ENCODE data around the gene SELENOI. TPM values are rescaled to one million over a fixed set of nuclear protein-coding genes. Genes with fewer than 3 reads are reported as not detected.
"Not testable (repeated sequence)": the region's sequence is repeated elsewhere in the genome, so short reads cannot be mapped to it uniquely, and the experiment has no call there.

Gene SELENOI
- total and polyA plus RNA-seq, 12 donors = 1.9 to 45.4 (median 18.7) TPM

- Histone ChIP-seq H3K9me3 (replicated peaks in 1 of 3) (no peaks in the 10 kb centered on the region), H3K27ac (no peak overlapping the region), H3K4me1 (replicated peaks in 1 of 2) (peaks cover 0 to 4% of the 10 kb centered on the region in 2 donors), H3K27me3 (no peaks in the 10 kb centered on the region), H3K36me3 (replicated peaks in 1 of 2) (no peaks in the 10 kb centered on the region), H3K4me3 (no peak overlapping the region)
- 48 to 55% (median 53%) methylated on average over 5 of the region's 5 CpGs for WGBS, 4 donors
- intact Hi-C loops (cut with DNase I) = loop anchor here in 1 of 2 donors (10.0 kb wide), 1 partner anchor 83 kb away; the partner anchor contains the start of genes HADHA and HADHB
- TF ChIP-seq CTCF (IDR thresholded peaks at IDR 0.05) = no peak
- TF ChIP-seq POLR2A (IDR thresholded peaks at IDR 0.05) = no peak
- no peak for DNase-seq
These were observed 18.4 kb upstream of the SELENOI start for GRCh38 chr2:26327291-26328272.

- 82 to 97% (median 93%) methylated on average over 4 of the region's 4 CpGs for WGBS, 4 donors
- not testable (repeated sequence) for DNase-seq; H3K36me3 ChIP-seq (replicated peaks in 1 of 2); H3K27me3 ChIP-seq; H3K27ac ChIP-seq; H3K9me3 ChIP-seq (replicated peaks in 1 of 3); H3K4me1 ChIP-seq (replicated peaks in 1 of 2); H3K4me3 ChIP-seq
- intact Hi-C loops (cut with DNase I) = loop anchor here in 1 of 2 donors (10.0 kb wide), 1 partner anchor 84 kb away; the partner anchor contains the start of genes HADHA and HADHB
These were observed 16.9 kb upstream of the SELENOI start for GRCh38 chr2:26329083-26329482.

GRCh38 chr2:26330114-26330549 is 15.8 kb upstream of the SELENOI start:
- no peak overlapping the region for H3K4me3 ChIP-seq
- peaks cover 0 to 4% of the 10 kb centered on the region in 2 donors for H3K4me1 ChIP-seq (replicated peaks in 1 of 2)
- no peaks in the 10 kb centered on the region for H3K36me3 ChIP-seq (replicated peaks in 1 of 2)
- WGBS, 4 donors = 0 to 1% (median 1%) methylated on average over 7 of the region's 7 CpGs
- H3K9me3 ChIP-seq (replicated peaks in 1 of 3) = no peaks in the 10 kb centered on the region
- DNase-seq = peak; percentile 81 to 97 (median 90)
- peak; percentile 82 to 92 (median 88) for TF ChIP-seq CTCF (IDR thresholded peaks at IDR 0.05)
- no peak for TF ChIP-seq POLR2A (IDR thresholded peaks at IDR 0.05)
- no peaks in the 10 kb centered on the region for H3K27me3 ChIP-seq
- no peak overlapping the region for H3K27ac ChIP-seq
- intact Hi-C loops (cut with DNase I) = no loop called here

- no peaks in the 10 kb centered on the region for H3K36me3 ChIP-seq (replicated peaks in 1 of 2)
- intact Hi-C loops (cut with DNase I) = no loop called here
- H3K4me3 ChIP-seq = no peak overlapping the region
- no peaks in the 10 kb centered on the region for H3K27me3 ChIP-seq
- WGBS, 4 donors = 77 to 84% (median 81%) methylated on average over 3 of the region's 3 CpGs
- H3K9me3 ChIP-seq (replicated peaks in 1 of 3) = no peaks in the 10 kb centered on the region
- no peak for DNase-seq
- peaks cover 0 to 4% of the 10 kb centered on the region in 2 donors for H3K4me1 ChIP-seq (replicated peaks in 1 of 2)
- no peak overlapping the region for H3K27ac ChIP-seq
- TF ChIP-seq CTCF (IDR thresholded peaks at IDR 0.05) = no peak
These were observed 15.3 kb upstream of the SELENOI start for GRCh38 chr2:26330604-26331003.

GRCh38 chr2:26331321-26331720 is 14.6 kb upstream of the SELENOI start:
- H3K4me1 ChIP-seq (replicated peaks in 1 of 2); intact Hi-C loops (cut with DNase I); H3K36me3 ChIP-seq (replicated peaks in 1 of 2); H3K27ac ChIP-seq; DNase-seq; H3K9me3 ChIP-seq (replicated peaks in 1 of 3); H3K27me3 ChIP-seq; H3K4me3 ChIP-seq: not testable (repeated sequence)
- WGBS, 4 donors = 84 to 94% (median 89%) methylated on average over 6 to 8 of the region's 8 CpGs
